HG03039 (cell line): ENCODE data around the gene GRAP.
"Not testable (repeated sequence)": the region's sequence is repeated elsewhere in the genome, so short reads cannot be mapped to it uniquely, and the experiment has no call there.

Experiments
- ATAC-seq: cut with Tn5 transposase; IDR thresholded peaks from one replicate; pipeline ENCODE4 v1.9.1; 2021; ENCODE audit warnings: mild to moderate bottlenecking, moderate library complexity; ENCODE audit not compliant: unreplicated experiment

Gene GRAP

GRCh38 chr17:19046782-19047375 is at the start of gene GRAP:
Gene GRAP, minus strand, starts transcription at chr17:19046957. Its CDS starts 31 bp downstream, at chr17:19046926.
- ATAC-seq = not testable (repeated sequence)

DNA sequence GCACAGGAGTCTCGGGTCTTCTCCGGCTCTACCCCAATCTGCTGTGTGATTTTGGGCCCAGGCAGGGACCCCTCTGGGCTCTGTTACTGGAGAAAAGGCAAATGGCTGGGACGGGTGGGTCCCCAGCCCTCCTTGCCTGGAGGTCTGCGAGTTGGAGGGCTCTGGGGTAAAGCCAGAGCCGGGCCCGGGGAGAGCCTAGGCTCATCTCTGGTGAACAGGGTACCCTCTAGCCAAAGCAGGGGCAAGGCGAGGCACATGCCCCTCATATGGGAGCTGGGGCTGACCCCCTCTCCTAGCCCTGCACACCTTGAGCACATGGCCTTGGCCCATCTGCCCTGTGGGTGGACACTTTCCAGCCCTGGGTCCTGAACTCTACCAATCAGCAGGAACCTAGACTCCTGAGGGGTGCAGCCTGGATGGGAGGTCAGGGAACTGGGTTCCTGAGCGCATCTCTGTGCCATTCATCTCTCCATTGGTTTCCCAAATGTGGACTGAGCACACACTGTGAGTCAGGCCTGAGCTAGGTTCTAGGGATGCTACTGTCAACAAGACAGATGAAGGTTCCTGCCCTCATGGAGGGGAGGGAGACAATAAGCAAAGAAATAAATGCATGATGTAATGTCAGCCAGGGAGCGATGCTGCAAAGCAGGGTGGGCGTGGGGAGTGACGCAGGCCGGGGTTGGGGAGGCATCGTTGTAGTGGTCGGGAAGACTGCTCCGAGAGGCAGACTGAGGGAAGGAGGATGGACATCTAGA is 47.1 kb upstream of the GRAP start:
- not testable (repeated sequence) for ATAC-seq

GRCh38 chr17:19092737-19093683 is 46.3 kb upstream of the GRAP start:
- ATAC-seq = not testable (repeated sequence)

DNA sequence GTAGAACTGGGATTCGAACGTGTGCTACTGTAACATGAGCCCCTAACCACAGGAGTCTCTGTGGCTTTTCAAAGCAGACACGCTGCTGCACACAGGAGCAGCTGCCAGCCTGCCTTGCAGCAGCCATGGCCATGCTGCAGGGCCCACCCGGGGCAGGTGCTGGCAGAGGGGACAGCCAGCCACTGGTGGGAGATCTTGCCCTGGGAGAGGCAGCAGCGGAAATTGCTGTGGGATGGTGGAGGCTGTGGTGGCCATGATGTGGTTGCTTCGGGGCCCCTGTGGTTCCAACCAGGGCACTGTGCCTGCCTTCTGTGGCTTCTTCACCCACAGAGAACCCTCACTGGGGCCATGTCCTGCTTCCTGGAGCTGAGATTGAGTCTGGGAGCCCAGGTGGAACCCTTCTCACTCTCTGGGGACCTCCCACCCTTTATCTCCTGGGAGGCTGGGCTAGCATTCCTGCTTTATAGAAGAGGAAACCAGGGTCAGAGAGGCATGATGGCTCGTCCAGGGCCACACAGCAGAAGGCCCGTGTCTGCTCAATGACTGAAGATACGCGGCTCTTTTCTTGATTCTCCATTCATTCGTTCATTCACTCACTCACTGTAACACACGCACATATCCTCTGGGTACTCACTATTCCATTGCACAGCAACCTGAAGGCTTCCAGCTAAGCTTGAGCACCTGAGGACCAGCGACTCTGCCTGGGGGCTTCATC is 43.5 kb upstream of the GRAP start:
- ATAC-seq = not testable (repeated sequence)

DNA sequence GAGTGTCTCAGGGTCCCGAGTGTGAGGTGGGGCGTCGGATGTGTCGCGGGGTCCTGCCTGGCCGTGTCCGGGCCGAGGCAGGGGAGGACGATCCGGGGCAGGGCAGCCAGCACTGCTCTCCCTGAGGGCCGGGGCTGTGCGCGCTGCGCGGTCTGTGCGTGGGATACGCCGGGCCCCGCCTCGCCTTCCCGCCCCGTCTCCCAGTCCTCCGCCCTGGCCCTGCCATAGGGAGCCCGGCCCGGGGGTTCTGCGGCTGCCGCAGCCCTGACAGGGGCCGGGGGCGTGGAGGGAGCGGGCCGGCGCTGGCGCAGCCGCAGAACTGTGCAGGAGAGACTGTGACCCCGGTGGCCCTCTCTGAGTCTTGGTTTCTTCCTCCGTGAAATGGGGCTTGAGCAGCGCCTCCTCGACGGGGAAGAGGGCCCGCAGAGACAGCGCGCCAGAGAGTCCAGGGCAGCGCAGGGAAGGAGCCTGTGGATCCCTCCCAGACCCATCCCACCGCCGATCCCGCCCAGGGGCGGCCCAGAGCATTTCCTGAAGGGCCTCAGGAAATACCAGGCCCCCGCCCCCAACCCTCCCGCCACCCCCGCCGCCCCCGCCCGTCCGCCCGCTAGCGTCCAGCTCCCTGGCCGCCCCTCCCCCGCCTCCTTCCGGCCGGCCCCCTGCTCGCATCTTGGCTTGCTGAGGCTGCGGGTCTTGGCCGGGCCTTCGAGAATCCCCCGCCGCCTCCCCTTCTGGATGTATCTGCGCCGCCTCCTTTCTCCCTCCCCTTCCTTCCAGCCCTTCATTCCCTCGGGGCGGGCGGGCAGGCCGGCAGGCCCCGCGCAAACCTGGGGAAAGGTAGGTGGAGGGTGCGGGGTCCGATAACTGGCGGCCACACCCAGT is 42.3 kb upstream of the GRAP start:
- not testable (repeated sequence) for ATAC-seq

GRCh38 chr17:19077386-19077785 is 30.6 kb upstream of the GRAP start:
- not testable (repeated sequence) for ATAC-seq

GRCh38 chr17:19076398-19077192 is 29.8 kb upstream of the GRAP start:
- ATAC-seq = not testable (repeated sequence)

DNA sequence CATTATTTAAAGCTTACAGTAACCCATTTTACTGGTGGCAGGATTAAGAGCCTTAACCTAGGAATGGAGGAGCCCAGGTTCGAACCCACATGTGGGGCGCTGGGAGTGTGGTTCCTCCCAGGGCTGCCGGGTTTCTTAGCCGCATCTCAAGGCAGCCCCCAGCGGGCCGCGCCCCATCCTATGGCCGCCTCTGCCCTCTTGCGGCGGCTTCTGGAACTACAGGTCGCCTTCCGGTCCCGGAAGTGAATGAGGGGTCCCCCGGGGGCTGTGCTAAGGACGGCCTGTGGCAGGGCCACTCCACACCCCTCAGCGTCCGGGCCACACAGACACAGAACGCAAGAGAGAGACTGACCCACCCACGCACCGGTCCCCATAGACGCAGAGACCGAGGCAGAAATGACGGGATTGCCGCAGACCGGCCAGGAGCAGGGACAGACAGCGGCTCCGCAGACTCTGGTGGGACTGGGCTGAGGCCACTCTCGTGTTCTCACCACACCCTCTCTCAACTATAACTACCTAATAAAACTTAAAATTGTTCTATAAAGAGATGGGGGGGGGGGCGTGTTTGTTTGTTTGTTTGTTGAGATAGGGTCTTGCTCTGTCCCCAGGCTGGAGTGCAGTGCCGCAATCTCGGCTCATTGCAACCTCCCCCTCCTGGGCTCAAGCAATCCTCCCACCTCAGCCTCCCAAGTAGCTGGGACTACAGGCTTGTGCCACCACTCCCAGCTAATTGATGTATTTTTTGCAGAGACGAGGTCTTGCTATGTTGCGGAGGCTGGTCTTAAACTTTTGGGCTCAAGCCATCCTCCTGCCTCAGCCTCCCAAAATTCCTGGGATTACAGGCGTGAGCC is 23.8 kb upstream of the GRAP start:
- ATAC-seq = peak; percentile 49

DNA sequence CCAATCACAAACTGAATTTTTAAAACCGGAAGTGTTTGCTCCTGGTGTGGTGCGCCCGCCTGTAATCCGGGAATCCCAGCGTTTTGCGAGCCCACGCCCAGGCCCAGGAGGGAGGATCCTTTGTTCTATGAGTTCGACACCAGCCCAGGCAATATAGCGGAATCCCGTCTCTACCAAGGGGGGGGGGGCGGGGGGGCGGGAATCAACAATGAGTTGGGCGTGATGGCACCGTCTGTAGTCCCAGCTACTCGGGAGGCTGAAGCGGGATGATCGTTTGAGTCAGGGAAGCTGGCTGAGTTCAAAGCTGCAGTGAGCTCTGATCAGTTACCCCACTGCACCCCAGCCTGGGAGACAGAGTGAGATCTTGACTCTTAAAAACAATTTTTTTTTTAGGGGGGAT is 17.6 kb upstream of the GRAP start:
- ATAC-seq = not testable (repeated sequence)

DNA sequence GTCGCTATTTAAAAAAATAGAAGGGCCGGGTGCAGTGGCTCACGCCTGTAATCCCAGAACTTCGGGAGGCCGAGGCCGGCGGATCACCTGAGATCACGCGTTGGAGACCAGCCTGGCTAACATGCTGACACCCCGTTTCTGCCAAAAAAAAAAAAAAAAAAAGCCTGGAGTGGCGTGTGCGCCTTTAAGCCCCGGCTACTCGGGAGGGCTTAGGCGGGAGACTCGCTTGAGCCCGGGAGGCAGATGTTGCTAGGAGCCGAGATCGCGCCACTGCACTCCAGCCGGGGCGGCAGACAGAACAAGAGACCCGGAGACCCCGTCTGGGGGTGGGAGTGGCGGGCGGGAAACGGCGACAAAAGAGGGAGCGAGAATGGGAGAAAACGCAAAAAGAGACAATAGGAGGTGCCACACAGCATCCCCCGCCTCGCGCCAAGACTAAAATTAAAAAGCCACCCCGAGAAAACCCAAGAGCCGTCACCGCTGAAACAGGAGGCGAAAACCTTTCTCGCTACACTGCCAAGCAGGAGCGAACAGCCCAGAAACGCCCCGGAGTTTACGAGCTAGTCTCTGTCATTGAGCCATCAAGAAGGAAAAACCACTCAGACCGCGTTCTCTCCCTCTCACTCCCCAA is 16.7 kb upstream of the GRAP start:
- ATAC-seq = not testable (repeated sequence)

DNA sequence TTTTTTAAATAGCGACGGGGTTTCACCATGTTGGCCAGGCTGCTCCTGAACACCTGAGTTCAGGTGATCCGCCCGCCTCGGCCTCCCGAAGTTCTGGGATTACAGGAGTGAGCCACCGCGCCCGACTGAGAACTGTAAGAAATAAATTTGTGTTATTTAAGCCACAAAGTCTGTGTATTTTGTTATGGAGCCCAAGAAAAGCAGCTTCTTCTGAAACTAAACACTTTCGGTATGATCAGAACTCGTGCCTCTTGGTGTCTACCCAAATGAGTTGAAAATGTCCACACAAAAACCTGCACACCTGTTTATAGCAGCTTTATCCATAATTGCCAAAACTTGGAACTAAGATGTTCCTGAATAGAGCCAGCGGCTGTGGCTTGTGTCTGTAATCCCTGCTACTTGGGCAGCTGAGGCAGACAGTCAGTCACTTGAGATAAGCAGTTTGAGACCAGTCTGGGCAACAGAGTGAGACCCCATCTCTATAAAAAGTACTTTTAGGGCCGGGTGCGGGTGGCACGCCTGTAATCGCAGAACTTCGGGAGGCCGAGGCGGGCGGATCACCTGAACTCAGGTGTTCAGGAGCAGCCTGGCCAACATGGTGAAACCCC is 16.1 kb upstream of the GRAP start:
- ATAC-seq = not testable (repeated sequence)

DNA sequence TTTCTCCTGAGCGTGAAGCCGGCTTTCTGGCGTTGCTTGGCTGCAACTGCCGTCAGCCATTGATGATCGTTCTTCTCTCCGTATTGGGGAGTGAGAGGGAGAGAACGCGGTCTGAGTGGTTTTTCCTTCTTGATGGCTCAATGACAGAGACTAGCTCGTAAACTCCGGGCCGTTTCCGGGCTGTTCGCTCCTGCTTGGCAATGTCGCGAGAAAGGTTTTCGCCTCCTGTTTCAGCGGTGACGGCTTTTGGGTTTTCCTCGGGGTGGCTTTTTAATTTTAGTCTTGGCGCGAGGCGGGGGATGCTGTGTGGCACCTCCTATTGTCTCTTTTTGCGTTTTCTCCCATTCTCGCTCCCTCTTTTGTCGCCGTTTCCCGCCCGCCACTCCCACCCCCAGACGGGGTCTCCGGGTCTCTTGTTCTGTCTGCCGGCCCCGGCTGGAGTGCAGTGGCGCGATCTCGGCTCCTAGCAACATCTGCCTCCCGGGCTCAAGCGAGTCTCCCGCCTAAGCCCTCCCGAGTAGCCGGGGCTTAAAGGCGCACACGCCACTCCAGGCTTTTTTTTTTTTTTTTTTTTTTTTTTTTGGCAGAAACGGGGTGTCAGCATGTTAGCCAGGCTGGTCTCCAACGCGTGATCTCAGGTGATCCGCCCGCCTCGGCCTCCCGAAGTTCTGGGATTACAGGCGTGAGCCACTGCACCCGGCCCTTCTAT is 15.4 kb upstream of the GRAP start:
- ATAC-seq = not testable (repeated sequence)

DNA sequence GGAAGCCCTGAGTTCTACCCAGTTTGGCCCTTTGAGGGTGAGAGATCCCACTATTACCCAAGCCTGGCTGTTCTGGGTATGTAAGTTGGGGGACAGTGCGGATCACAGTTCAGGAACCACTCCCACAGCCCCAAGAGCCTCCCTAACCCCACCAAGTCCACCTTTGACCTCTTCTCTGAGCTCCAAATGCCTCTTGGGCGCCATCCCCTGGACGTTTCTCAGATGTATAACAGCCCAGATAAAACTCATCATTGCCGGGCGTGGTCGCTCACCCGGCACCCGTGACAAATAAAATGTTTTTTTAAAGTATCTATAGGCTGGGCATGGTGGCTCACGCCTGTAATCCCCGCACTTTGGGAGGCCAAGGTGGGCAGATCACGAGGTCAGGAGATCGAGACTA is 8.7 kb upstream of the GRAP start:
- ATAC-seq = not testable (repeated sequence)

DNA sequence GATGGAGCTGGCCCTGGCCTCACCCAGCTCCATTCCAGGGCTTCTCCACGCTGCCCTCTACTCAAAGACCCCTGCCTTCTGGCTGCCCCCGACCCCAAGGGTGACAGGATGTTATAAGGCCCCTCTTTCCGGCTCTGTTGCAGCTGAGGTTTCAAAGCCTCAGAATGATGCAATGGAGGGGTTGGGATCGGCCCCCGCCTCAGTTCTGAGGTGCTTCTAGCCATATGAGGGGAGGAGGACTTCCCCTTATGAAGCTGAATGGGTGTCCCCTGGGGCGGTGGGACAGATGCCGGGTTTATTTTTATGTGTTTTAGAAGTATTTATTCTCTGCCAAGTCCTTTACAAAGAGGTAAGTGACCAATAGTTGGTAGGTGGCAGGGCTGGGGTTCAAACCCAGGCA is 2.1 kb upstream of the GRAP start:
- ATAC-seq = not testable (repeated sequence)

GRCh38 chr17:19047510-19047909 is 753 bp upstream of the GRAP start:
- not testable (repeated sequence) for ATAC-seq

- not testable (repeated sequence) for ATAC-seq
Observed at GRCh38 chr17:19044643-19045042, 2.1 kb downstream of the GRAP start.
